Thyroid gland (tissue), 4 donors: ENCODE results near the gene EBF3. TPM values are rescaled to one million over a fixed set of nuclear protein-coding genes. Genes with fewer than 3 reads are reported as not detected.

Source experiments
- DNase-seq, 2 donors: peaks; one replicate each; pipeline ENCODE4 v3.0.0-alpha.2; 2019
- H3K27ac ChIP-seq, 3 donors: fragments of 200-600 bp; sonication (generic); 1 replicate in 2 of 3; 2 replicates in 1 of 3; pipeline ENCODE4 v1.5.1; 2016 to 2019; ENCODE audit warnings: mild to moderate bottlenecking in 1 of 3, moderate library complexity in 1 of 3
- H3K27me3 ChIP-seq: fragments of 200-600 bp; sonication (generic); one replicate; pipeline ENCODE4 v1.5.1; 2019
- H3K36me3 ChIP-seq, 2 donors: fragments of 200-600 bp; sonication (generic); one replicate each; pipeline ENCODE4 v1.5.1; 2016 to 2019
- H3K4me1 ChIP-seq, 2 donors: fragments of 200-600 bp; sonication (generic); one replicate each; pipeline ENCODE4 v1.5.1; 2017 to 2019
- H3K4me3 ChIP-seq, 3 donors: fragments of 200-600 bp; sonication (generic); replicated peaks in 1 of 3; 1 replicate in 2 of 3; 2 replicates in 1 of 3; pipeline ENCODE4 v1.5.1; 2016; ENCODE audit warnings: mild to moderate bottlenecking in 1 of 3
- H3K9me3 ChIP-seq: fragments of 200-600 bp; sonication (generic); one replicate; pipeline ENCODE4 v1.5.1; 2017
- POLR2A ChIP-seq, 2 donors: fragments of 450-650 bp; IDR thresholded peaks; one replicate each; pipeline ENCODE4 v1.6.1; 2017; ENCODE audit warnings: antibody characterized with exemption in 2 of 2, mild to moderate bottlenecking in 2 of 2, moderate library complexity in 1 of 2
- WGBS, 2 donors: methylation state at CpG; one replicate each; pipeline ENCODE4 v1.1.5; 2017; 5-methylcytosine and 5-hydroxymethylcytosine counted together
- intact Hi-C: fragments of 100-400 bp; cut with DNase I; formaldehyde crosslinking; loops from one replicate; pipeline ENCODE4 v1.15.1; 2023
- total RNA-seq, 4 donors: library from RNA; depleted of rRNA; stranded (reverse); fragments of >200 nt; gene quantifications; one replicate each; pipeline ENCODE4 v1.2.3, GENCODE V29; 2016
- TF ChIP-seq, protein P1 (sequence below), 6 experiments: fragments of 200-600 bp in 3 of 6; fragments of 450-650 bp in 3 of 6; sonication (generic) in 3 of 6; IDR thresholded peaks; one replicate each; pipeline ENCODE4 v1.5.1; 2016 to 2019; ENCODE audit warnings: antibody characterized with exemption in 6 of 6, mild to moderate bottlenecking in 2 of 6, inconsistent platforms in 1 of 6, moderate library complexity in 1 of 6

Gene EBF3
- total RNA-seq, 4 donors from 2014 or later = 6.8 to 12.5 (median 8.8) TPM

GRCh38 chr10:129849452-129849750 is 114.7 kb downstream of the EBF3 start:
- Histone ChIP-seq H3K27me3 (no peaks in the 10 kb centered on the region), H3K9me3 (no peaks in the 10 kb centered on the region), H3K36me3 (no peaks in the 10 kb centered on the region), H3K27ac (no peak overlapping the region), H3K4me1 (peaks cover 0 to 7% of the 10 kb centered on the region in 2 donors), H3K4me3 (no peak overlapping the region)
- no peak for TF ChIP-seq POLR2A (IDR thresholded peaks at IDR 0.05)
- TF ChIP-seq, protein P1, sequence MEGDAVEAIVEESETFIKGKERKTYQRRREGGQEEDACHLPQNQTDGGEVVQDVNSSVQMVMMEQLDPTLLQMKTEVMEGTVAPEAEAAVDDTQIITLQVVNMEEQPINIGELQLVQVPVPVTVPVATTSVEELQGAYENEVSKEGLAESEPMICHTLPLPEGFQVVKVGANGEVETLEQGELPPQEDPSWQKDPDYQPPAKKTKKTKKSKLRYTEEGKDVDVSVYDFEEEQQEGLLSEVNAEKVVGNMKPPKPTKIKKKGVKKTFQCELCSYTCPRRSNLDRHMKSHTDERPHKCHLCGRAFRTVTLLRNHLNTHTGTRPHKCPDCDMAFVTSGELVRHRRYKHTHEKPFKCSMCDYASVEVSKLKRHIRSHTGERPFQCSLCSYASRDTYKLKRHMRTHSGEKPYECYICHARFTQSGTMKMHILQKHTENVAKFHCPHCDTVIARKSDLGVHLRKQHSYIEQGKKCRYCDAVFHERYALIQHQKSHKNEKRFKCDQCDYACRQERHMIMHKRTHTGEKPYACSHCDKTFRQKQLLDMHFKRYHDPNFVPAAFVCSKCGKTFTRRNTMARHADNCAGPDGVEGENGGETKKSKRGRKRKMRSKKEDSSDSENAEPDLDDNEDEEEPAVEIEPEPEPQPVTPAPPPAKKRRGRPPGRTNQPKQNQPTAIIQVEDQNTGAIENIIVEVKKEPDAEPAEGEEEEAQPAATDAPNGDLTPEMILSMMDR (IDR thresholded peaks at IDR 0.05) = no peak
- intact Hi-C loops = no loop called here
- DNase-seq = no peak
- 93 to 94% methylated on average over 19 of the region's 19 CpGs for WGBS, 2 donors

- TF ChIP-seq, protein P1 (IDR thresholded peaks at IDR 0.05) = no peak
- no peak for TF ChIP-seq POLR2A (IDR thresholded peaks at IDR 0.05)
- Histone ChIP-seq H3K4me3 (no peak overlapping the region), H3K27ac (no peak overlapping the region), H3K27me3 (no peaks in the 10 kb centered on the region), H3K4me1 (peaks cover 0 to 7% of the 10 kb centered on the region in 2 donors), H3K9me3 (no peaks in the 10 kb centered on the region), H3K36me3 (no peaks in the 10 kb centered on the region)
- intact Hi-C loops = no loop called here
- no peak for DNase-seq
- WGBS, 2 donors = 94% methylated on average over 19 of the region's 19 CpGs
Measured at GRCh38 chr10:129848696-129849451, 115.2 kb downstream of the EBF3 start.

GRCh38 chr10:129847741-129848483 is 116.2 kb downstream of the EBF3 start:
- no peaks in the 10 kb centered on the region for H3K27me3 ChIP-seq
- H3K27ac ChIP-seq = no peak overlapping the region
- H3K36me3 ChIP-seq = no peaks in the 10 kb centered on the region
- no peak for DNase-seq
- no peak overlapping the region for H3K4me3 ChIP-seq
- H3K4me1 ChIP-seq = peaks cover 0 to 2% of the 10 kb centered on the region in 2 donors
- WGBS, 2 donors = 90 to 93% methylated on average over 18 of the region's 18 CpGs
- intact Hi-C loops = no loop called here
- H3K9me3 ChIP-seq = no peaks in the 10 kb centered on the region
- TF ChIP-seq, protein P1 (IDR thresholded peaks at IDR 0.05) = no peak
- TF ChIP-seq POLR2A (IDR thresholded peaks at IDR 0.05) = no peak

- Histone ChIP-seq H3K36me3 (no peaks in the 10 kb centered on the region), H3K4me3 (no peak overlapping the region), H3K27me3 (no peaks in the 10 kb centered on the region), H3K27ac (no peak overlapping the region), H3K9me3 (no peaks in the 10 kb centered on the region), H3K4me1 (no peaks in the 10 kb centered on the region)
- intact Hi-C loops = no loop called here
- no peak for DNase-seq
- no peak for TF ChIP-seq POLR2A (IDR thresholded peaks at IDR 0.05)
- TF ChIP-seq, protein P1 (IDR thresholded peaks at IDR 0.05) = no peak
- 79 to 88% methylated on average over 9 to 10 of the region's 10 CpGs for WGBS, 2 donors
Measured at GRCh38 chr10:129846991-129847391, 117.1 kb downstream of the EBF3 start.

DNA sequence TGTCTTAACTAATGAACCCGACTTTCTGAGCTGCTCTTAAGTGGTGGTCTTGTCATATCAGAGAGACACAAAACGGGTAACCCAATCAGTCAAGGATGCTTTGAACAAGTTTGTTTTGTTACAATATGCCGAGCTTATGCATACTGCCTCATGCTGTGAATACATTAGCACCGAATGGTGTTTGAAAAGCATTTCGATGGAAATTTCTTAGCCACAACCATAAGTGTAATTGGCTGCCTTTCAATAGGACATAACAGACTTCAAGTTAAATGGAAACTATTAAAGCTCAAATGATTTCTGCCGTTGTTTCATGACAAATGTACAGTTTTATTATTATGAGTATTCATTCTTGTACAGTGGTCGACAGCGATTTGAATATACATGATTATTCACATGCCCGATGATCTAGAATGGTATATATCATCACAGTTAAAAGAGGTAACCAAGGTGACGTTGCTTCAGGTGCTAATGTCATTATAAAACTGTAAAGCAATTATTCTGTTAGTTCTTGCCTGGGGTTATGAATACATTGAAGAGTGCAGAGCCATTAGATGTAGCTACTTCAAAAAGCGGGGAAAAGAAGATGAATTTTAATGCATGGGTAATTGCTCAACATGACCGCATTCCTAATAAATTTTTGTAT is 118.8 kb downstream of the EBF3 start:
- TF ChIP-seq POLR2A (IDR thresholded peaks at IDR 0.05) = no peak
- H3K36me3 ChIP-seq = no peaks in the 10 kb centered on the region
- H3K9me3 ChIP-seq = no peaks in the 10 kb centered on the region
- intact Hi-C loops = no loop called here
- H3K4me1 ChIP-seq = no peaks in the 10 kb centered on the region
- H3K27ac ChIP-seq = no peak overlapping the region
- WGBS, 2 donors = 75 to 77% methylated on average over 12 of the region's 12 CpGs
- H3K4me3 ChIP-seq = no peak overlapping the region
- no peak for DNase-seq
- H3K27me3 ChIP-seq = no peaks in the 10 kb centered on the region
